ENCODE measurements around the gene EFS.

EFS gene

DNA sequence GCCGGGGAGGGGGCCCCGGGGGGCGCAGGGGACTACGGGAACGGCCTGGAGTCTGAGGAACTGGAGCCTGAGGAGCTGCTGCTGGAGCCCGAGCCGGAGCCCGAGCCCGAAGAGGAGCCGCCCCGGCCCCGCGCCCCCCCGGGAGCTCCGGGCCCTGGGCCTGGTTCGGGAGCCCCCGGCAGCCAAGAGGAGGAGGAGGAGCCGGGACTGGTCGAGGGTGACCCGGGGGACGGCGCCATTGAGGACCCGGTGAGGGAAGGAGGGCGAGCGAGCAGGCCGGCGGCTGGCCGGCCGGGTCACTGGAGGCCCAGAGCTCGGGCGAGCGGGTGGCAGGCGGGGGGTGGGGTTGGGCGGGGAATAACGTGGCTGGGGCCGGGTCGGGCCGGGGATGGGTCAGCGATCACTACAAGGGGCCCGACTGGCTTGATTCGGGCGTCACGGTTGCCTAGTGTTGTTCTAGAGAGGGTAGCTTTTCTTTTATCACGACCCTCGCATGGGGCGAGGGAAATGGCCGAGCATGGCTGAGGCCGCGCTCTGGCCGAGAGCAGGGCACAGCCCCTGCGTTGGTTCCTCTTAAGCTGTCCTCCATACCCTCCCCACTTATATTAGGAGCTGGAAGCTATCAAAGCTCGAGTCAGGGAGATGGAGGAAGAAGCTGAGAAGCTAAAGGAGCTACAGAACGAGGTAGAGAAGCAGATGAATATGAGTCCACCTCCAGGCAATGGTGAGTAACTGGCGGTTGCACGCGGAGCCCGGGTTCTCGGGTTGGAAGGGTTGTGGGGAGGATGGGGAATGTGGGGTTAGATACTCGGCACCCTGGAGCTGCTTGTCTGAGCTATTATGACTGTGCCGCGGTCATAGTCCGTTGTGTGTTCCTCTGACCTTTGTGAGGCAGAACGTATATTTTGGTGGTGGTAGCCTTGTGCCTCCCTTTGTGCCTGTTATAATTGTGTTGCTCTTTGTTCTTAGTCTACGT is 43.1 kb downstream of the EFS start:
- ATAC-seq = peak; percentile 49
- peak; percentile 38 to 78 for DNase-seq (ENCODE audit: low spot score in 2 of 2)
- Mint-ChIP-seq H3K9me3 (no peaks in the 10 kb centered on the region), H3K4me1 (peaks cover 29% of the 10 kb centered on the region), H3K4me3 (peak overlapping the region; percentile 86), H3K27ac (peak overlapping the region; percentile 83), H3K36me3 (peaks cover 63% of the 10 kb centered on the region)

DNA sequence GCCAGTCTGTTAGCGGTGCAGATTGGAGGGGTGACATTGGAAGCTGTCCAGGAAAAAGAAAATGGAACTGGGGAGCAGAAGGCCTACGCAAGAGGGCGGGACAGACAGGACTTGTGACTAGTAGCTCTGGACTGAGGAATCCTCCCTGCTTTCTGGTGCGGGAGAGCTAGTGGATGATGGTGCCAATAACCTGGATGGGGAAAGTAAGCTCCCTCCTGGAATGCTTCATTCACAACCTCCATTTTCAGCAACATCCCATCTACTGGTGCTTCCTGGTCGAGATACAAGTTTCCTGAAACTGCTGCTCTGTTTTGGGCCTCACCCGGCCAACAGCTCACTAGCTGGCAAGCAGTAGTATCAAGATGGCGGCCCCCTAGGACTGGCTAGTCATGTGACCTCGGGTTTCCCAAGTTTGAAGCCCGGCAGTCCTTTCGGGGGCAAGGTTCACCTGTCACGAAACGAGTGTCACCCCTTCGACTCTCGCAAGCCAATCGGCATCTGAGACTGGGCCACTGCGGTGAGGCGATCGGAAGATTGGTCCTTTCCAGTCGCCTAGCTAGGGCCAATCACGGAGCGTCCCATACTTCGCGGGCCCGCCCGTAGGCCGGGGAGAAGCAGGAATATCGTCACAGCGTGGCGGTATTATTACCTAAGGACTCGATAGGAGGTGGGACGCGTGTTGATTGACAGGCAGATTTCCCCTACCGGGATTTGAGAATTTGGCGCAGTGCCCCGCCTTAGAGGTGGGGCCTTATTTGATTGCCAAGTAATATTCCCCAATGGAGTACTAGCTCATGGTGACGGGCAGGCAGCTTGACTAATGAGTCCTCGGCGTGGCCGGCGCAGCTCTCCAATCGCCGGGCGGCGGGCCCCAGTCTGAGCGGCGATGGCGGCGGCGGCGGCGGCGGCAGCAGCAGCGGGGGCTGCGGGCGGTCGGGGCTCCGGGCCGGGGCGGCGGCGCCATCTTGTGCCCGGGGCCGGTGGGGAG is 44.1 kb downstream of the EFS start, which contains the start of gene PABPN1:
Gene PABPN1, plus strand, starts transcription at position 874 of the 988 bp plus-strand sequence. Its CDS starts 13 bp downstream, at position 887.
- Mint-ChIP-seq H3K9me3 (no peaks in the 10 kb centered on the region), H3K36me3 (peaks cover 54% of the 10 kb centered on the region), H3K27ac (peak within 1 kb of the TSS; percentile 83), H3K4me1 (peaks cover 29% of the 10 kb centered on the region), H3K4me3 (peak within 1 kb of the TSS; percentile 86)
- ATAC-seq (peak; percentile 93), DNase-seq (ENCODE audit: low spot score in 2 of 2) (peak; percentile 90 to 97)

DNA sequence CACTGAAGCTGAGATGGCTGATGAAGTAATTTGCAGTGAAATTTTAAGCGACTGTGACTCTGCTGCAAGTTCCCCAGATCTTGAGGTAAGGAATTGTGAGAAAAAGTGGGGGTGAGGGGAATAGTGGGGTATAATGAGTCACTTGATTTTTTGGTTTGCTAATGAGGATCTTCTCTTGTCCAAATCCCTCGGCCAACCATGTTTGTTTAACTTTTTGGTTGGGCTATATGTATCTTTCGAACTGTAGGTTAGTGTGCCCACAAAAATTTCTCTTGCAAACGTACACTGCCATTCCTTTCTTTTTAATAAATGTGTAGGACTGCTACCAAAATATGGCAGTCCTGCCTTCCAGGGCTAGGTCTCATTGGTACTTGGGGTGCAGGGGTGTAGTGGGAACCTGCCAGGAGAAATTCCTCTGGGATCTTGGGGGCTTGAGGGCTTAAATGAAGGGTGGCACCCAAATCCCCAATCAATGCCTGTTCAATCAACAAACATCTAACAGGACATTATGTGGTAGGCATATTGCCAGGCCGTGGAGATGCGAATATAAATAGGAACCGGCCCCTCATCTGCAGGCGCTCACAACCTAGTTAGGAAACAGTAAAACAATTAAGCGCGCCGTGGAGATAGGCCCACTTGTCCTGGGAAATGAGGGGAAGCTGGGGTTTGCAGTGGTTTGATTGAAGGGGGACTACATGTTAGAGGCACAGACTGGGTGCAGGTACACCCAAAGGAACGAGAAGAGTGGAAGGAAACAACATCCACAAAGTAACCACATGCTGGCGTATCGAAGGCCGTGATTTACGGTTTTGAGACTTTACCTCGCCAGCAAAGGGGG is 45.0 kb downstream of the EFS start:
- peak in 1 of 2 donors; percentile 64 for DNase-seq (ENCODE audit: low spot score in 2 of 2)
- Mint-ChIP-seq H3K36me3 (peaks cover 44% of the 10 kb centered on the region), H3K27ac (peak overlapping the region; percentile 83), H3K9me3 (no peaks in the 10 kb centered on the region), H3K4me3 (peak overlapping the region; percentile 86), H3K4me1 (peaks cover 27% of the 10 kb centered on the region)
- ATAC-seq = no peak

DNA sequence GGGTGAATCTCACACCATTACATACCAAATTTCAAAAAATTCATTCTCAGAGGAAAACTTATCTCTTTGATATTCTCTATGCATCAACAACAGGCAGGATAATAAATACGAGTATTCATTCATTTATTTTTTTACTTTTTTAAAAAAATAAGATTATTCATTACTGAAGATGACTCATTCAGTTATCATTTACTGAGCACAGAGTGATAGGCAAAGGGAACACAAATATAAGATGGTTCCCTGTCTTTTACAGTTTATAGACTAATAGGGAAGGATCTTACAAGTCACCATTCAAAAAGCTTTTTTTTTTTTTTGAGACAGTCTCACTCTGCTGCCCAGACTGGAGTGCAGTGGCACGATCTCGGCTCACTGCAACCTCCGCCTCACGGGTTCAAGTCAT is 48.7 kb downstream of the EFS start:
- Mint-ChIP-seq H3K4me1 (peaks cover 15% of the 10 kb centered on the region), H3K9me3 (no peaks in the 10 kb centered on the region), H3K27ac (no peak overlapping the region), H3K4me3 (no peak overlapping the region), H3K36me3 (peaks cover 11% of the 10 kb centered on the region)
- DNase-seq (ENCODE audit: low spot score in 2 of 2) (no peak), ATAC-seq (no peak)

DNA sequence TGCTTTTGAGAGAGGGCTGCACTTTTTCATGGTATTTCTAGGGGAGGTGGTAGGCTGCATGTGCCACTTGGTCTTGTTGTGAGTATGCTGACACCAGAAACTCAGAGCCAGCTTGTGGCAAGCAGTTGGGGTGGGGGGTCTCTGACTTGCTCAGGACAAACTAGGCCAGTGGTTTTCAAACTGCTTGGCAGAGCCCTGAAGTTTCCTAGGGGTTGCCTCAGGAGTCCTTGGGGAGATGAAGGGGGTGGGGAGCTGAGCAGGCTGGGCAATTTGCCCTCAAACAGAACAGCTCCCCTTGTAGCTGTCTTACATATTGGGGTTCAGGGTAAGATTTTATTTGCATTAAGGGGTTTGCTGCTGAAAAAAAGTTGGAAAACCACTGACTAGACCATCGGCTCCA is 54.4 kb downstream of the EFS start:
- Mint-ChIP-seq H3K4me1 (peaks cover 15% of the 10 kb centered on the region), H3K4me3 (no peak overlapping the region), H3K27ac (no peak overlapping the region), H3K9me3 (no peaks in the 10 kb centered on the region), H3K36me3 (no peaks in the 10 kb centered on the region)
- no peak for DNase-seq (ENCODE audit: low spot score in 2 of 2)
- no peak for ATAC-seq

DNA sequence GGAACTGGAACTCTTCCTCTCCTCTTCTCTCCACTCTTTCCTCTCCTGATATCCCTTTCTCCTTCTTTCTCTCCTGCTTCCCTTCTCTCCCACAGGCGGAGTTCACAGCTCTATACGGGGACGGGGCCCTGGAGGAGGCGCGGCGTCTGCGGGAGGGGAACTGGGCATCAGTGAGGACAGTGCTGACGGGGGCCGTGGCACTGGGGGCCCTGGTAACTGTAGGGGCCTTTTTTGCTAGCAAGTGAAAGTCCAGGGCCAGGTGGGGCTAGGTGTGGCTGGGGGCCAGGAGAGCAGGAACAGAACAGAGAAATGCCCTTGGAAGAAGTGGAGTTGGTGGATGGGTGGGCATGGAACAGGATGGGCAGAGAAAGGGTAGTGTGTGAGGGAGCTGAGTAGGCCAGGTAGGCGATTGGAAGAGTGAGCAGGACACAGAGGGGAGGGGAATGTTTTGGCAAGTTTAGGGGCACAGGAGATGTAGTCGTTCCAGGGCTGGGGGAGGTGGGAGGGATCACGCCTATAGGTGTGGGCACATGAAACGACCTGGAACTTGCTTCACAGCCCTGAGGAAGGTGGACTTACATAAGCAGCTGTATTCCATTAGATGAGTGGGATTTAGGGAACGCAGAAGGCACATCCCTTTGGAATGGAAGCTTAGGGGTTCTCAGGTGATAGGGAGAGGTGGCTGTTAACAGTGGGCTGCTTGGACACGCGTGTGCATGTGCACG is 56.1 kb downstream of the EFS start:
- Mint-ChIP-seq H3K4me3 (no peak overlapping the region), H3K27ac (no peak overlapping the region), H3K36me3 (no peaks in the 10 kb centered on the region), H3K9me3 (no peaks in the 10 kb centered on the region), H3K4me1 (peaks cover 15% of the 10 kb centered on the region)
- ATAC-seq = no peak
- no peak for DNase-seq (ENCODE audit: low spot score in 2 of 2)

DNA sequence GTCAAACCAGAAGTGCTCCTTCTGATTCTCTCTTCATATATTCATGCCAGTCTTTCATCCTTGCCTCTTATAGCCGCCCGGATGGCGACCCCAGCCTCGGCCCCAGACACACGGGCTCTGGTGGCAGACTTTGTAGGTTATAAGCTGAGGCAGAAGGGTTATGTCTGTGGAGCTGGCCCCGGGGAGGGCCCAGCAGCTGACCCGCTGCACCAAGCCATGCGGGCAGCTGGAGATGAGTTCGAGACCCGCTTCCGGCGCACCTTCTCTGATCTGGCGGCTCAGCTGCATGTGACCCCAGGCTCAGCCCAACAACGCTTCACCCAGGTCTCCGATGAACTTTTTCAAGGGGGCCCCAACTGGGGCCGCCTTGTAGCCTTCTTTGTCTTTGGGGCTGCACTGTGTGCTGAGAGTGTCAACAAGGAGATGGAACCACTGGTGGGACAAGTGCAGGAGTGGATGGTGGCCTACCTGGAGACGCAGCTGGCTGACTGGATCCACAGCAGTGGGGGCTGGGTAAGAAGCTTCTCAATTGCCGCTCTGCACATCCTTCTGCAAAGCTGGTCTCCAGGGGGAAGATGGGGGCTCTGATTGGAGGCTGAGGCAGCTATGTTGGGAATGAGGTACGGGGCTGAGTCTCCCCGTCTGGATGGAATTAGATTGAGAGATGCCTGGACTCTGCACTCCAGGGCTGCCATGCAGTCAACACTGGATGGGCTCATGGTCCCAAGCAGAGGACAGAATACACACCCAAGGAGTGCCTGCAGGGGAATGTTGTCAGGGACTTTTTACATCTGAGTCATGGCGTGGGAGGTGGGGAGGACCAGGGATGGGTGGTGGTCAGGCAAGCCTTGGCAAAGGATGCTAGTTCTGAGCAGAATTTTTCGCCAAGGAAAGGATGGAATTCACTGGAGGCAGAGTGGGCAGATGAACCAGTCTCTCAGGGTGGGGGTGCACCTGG is 57.0 kb downstream of the EFS start:
- Mint-ChIP-seq H3K4me1 (peaks cover 20% of the 10 kb centered on the region), H3K9me3 (no peaks in the 10 kb centered on the region), H3K4me3 (peak overlapping the region; percentile 58), H3K36me3 (peaks cover under 1% of the 10 kb centered on the region), H3K27ac (peak overlapping the region; percentile 74)
- DNase-seq (ENCODE audit: low spot score in 2 of 2) (no peak), ATAC-seq (no peak)

DNA sequence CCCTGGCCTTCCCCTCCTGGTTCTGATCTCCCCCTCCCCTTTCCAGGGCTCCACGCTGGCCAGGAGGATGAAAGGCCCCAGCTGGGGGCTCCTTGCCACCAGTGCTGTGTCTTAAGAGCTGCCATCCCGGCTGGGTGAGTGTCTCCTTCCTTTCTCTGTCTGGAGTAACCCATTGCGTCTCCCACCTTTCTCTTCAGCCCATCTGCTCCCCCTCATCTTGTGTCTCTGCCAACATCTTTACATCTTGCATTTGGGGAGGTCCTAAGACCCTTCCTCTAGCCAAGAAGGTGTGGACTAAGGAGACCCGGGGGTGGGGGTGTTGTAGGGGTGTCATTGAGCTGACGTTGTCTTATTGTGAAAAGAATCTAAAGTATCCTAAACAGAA is 57.8 kb downstream of the EFS start:
- no peak for ATAC-seq
- peak overlapping the region; percentile 58 for H3K4me3 Mint-ChIP-seq
- H3K4me1 Mint-ChIP-seq = peaks cover 27% of the 10 kb centered on the region
- peaks cover 7% of the 10 kb centered on the region for H3K36me3 Mint-ChIP-seq
- H3K27ac Mint-ChIP-seq = peak overlapping the region; percentile 74
- H3K9me3 Mint-ChIP-seq = no peaks in the 10 kb centered on the region
- DNase-seq (ENCODE audit: low spot score in 2 of 2) = no peak

DNA sequence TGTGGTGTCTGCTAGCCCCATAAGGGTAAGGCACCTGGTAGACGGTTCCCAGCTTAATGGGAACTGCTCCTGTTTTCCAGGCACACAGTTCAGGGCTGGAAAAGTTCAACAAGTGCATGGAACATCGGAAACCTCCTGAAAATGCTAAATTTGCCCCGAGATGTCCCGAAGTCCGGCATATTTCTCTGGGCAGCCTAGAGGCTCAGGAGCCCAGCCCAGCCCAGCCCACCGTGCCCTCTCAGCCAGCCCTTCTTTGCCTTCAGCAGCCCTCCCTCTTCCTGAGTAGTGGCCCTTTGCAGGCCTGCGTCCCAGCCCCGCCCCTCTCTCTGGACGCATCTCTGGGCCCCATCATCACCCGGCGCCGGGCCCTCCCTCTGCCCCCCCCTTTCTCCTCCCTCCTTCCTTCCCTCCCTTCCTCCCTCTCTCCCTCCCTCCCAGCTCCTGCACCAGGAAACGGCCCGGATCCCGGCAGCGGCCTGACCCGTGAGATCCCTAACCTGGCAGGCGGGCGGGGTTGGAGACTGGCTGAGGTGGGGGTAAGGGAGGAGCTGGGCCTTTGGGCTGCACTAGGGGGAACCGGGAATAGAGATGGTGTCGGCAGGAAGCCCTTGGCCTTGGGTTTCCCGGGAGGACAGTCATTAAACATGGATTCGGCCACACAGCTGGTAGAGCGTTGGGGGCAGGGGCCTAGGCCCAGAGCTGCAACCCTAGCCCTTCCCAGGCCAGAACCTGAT is 58.4 kb downstream of the EFS start, which contains the start of gene BCL2L2:
Gene BCL2L2, plus strand, starts transcription at position 422 of the 734 bp plus-strand sequence. CDS start 935 bp downstream, outside the sequence.
- H3K27ac Mint-ChIP-seq = peak within 1 kb of the TSS; percentile 74
- DNase-seq (ENCODE audit: low spot score in 2 of 2) (no peak), ATAC-seq (no peak)
- H3K9me3 Mint-ChIP-seq = no peaks in the 10 kb centered on the region
- H3K4me3 Mint-ChIP-seq = peak within 1 kb of the TSS; percentile 58
- peaks cover 27% of the 10 kb centered on the region for H3K4me1 Mint-ChIP-seq
- H3K36me3 Mint-ChIP-seq = peaks cover 7% of the 10 kb centered on the region

Data from stimulated activated effector memory CD8-positive, alpha-beta T cell treated with anti-CD3 and anti-CD28 coated beads, Interleukin-12 subunit alpha, Interleukin-12 subunit beta, amount 100 ng/mL, for 72 hours (primary cell).